Osteoblast (primary cell): ENCODE results near the gene MYRFL. TPM values are rescaled to one million over a fixed set of nuclear protein-coding genes. Genes with fewer than 3 reads are reported as not detected.
"Not testable (repeated sequence)": the region's sequence is repeated elsewhere in the genome, so short reads cannot be mapped to it uniquely, and the experiment has no call there.

Source experiments
- DNase-seq: peaks from one replicate; pipeline ENCODE4 v3.0.0; 2011; ENCODE audit warnings: low spot score, mixed read lengths; ENCODE audit not compliant: insufficient read length; ENCODE audit errors: missing footprints
- H2AFZ ChIP-seq: 2 replicates; pipeline ENCODE4 v1.6.0; 2011; ENCODE audit warnings: mild to moderate bottlenecking, low read length
- H3K27ac ChIP-seq: 2 replicates; pipeline ENCODE4 v1.5.1; 2011; ENCODE audit warnings: mild to moderate bottlenecking, low read depth, low read length, moderate library complexity
- H3K27me3 ChIP-seq: 2 replicates; pipeline ENCODE4 v1.6.0; 2012; ENCODE audit warnings: mild to moderate bottlenecking, control low read depth, inconsistent platforms, low read length, moderate library complexity; ENCODE audit not compliant: insufficient read depth
- H3K36me3 ChIP-seq: 2 replicates; pipeline ENCODE4 v1.5.1; 2011; ENCODE audit warnings: mild to moderate bottlenecking, low read length, control low read depth, moderate library complexity; ENCODE audit not compliant: insufficient read depth
- H3K4me1 ChIP-seq: 2 replicates; pipeline ENCODE4 v1.5.1; 2011; ENCODE audit warnings: mild to moderate bottlenecking, low read length, control low read depth, moderate library complexity; ENCODE audit not compliant: insufficient read depth
- H3K4me2 ChIP-seq: 2 replicates; pipeline ENCODE4 v1.6.0; 2011; ENCODE audit warnings: mild to moderate bottlenecking, low read length; ENCODE audit not compliant: insufficient read depth
- H3K4me3 ChIP-seq: fragments of 200-600 bp; sonication (generic); 3 replicates; pipeline ENCODE4 v1.5.1; 2012; ENCODE audit warnings: mild to moderate bottlenecking, low read length, inconsistent platforms; ENCODE audit not compliant: insufficient read depth
- H3K79me2 ChIP-seq: 2 replicates; pipeline ENCODE4 v1.6.0; 2012; ENCODE audit warnings: mild to moderate bottlenecking, low read length, control low read depth, inconsistent platforms; ENCODE audit not compliant: insufficient read depth
- H3K9me3 ChIP-seq: 2 replicates; pipeline ENCODE4 v1.5.1; 2011; ENCODE audit warnings: low read depth, low read length, control low read depth
- H4K20me1 ChIP-seq: 2 replicates; pipeline ENCODE4 v1.6.0; 2012; ENCODE audit warnings: mild to moderate bottlenecking, low read length, control low read depth; ENCODE audit not compliant: insufficient read depth
- CTCF ChIP-seq: IDR thresholded peaks from 2 replicates; pipeline ENCODE4 v1.5.1; 2011; ENCODE audit warnings: mild to moderate bottlenecking, low read depth, low read length, moderate library complexity; ENCODE audit errors: extremely low read depth
- total RNA-seq: library from RNA; depleted of rRNA; stranded (reverse); fragments of >200 nt; gene quantifications from 2 replicates; pipeline ENCODE4 v1.2.3, GENCODE V29; 2012

Gene MYRFL
- total RNA-seq, 1 donor: not detected

DNA sequence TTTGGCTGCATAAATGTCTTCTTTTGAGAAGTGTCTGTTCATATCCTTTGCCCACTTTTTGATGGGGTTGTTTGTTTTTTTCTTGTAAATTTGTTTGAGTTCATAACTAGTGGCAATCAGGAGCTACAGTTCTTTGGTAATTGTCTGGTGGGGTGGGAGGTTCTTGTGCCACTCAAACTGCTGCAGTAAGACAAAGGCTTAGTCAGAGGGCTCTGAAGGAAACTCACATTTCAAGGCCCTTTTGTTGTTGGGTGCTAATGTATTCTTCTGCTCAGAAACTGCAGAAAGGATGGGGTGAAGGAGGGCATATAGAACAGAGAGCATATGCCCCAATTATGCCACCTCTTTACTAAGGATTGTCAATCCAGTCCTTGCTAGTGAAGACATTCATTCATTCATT, 21.9 kb downstream of the MYRFL start:
- H3K4me1 ChIP-seq: no peaks in the 10 kb centered on the region
- no peaks in the 10 kb centered on the region for H3K36me3 ChIP-seq
- no peak overlapping the region for H2AFZ ChIP-seq
- no peaks in the 10 kb centered on the region for H3K79me2 ChIP-seq
- no peak for DNase-seq
- no peak overlapping the region for H3K27ac ChIP-seq
- H3K4me2 ChIP-seq: no peak overlapping the region
- TF ChIP-seq CTCF: no peak
- H3K4me3 ChIP-seq: no peak overlapping the region
- no peaks in the 10 kb centered on the region for H4K20me1 ChIP-seq
- no peaks in the 10 kb centered on the region for H3K9me3 ChIP-seq
- H3K27me3 ChIP-seq: no peaks in the 10 kb centered on the region

DNA sequence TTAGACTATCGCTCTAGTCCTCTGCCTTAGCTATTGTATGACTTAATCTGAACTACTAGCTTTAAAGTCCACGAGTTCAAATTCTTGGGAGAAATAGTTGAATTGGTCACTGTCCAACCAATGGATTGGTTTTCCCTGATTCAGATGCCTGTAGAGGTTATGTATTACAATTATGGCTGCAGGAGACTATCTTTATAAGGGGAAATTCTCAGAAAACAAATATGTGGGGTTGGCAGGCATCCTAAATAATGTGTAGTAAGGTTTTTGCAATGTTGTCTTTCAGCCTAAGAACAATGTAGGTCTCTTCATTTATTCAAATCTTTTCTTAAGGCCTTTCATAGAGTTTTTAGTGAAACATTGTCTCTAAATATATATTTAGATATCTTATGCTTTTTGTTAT, 26.9 kb downstream of the MYRFL start:
- DNase-seq: peak; percentile 66
- Histone ChIP-seq H3K79me2 (no peaks in the 10 kb centered on the region), H3K4me2 (no peak overlapping the region), H2AFZ (no peak overlapping the region), H3K4me1 (no peaks in the 10 kb centered on the region), H3K27ac (no peak overlapping the region), H4K20me1 (no peaks in the 10 kb centered on the region), H3K9me3 (no peaks in the 10 kb centered on the region), H3K27me3 (no peaks in the 10 kb centered on the region), H3K4me3 (no peak overlapping the region), H3K36me3 (no peaks in the 10 kb centered on the region)
- TF ChIP-seq CTCF: no peak

DNA sequence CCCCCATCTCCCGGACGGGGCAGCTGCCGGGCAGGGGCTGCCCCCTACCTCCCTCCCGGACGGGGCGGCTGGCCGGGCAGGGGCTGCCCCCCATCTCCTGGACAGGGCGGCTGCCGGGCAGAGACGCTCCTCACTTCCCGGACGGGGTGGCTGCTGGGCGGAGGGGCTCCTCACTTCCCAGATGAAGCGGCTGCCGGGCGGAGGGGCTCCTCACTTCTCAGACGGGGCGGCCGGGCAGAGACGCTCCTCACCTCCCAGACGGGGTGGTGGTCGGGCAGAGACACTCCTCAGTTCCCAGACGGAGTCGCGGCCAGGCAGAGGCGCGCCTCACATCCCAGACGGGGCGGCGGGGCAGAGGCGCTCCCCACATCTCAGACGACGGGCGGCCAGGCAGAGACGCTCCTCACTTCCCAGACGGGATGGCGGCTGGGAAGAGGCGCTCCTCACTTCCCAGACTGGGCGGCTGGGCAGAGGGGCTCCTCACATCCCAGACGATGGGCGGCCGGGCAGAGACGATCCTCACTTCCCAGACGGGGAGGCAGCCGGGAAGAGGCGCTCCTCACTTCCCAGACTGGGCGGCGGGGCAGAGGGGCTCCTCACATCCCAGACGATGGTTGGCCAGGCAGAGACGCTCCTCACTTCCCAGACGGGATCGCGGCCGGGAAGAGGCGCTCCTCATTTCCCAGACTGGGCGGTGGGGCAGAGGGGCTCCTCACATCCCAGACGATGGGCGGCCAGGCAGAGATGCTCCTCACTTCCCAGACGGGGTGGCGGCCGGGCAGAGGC, 28.3 kb downstream of the MYRFL start:
- not testable (repeated sequence) for H3K36me3 ChIP-seq, H3K27me3 ChIP-seq, H2AFZ ChIP-seq, DNase-seq, H3K9me3 ChIP-seq, H3K4me3 ChIP-seq, H4K20me1 ChIP-seq, H3K4me2 ChIP-seq, H3K4me1 ChIP-seq, H3K79me2 ChIP-seq, H3K27ac ChIP-seq

GRCh38 chr12:69866698-69867097, 41.7 kb downstream of the MYRFL start:
- H3K36me3 ChIP-seq: no peaks in the 10 kb centered on the region
- no peak overlapping the region for H3K4me3 ChIP-seq
- DNase-seq: no peak
- TF ChIP-seq CTCF: no peak
- peaks cover 4% of the 10 kb centered on the region for H3K27me3 ChIP-seq
- no peak overlapping the region for H3K4me2 ChIP-seq
- no peak overlapping the region for H3K27ac ChIP-seq
- no peaks in the 10 kb centered on the region for H3K4me1 ChIP-seq
- no peak overlapping the region for H2AFZ ChIP-seq
- no peaks in the 10 kb centered on the region for H3K79me2 ChIP-seq
- H3K9me3 ChIP-seq: no peaks in the 10 kb centered on the region
- no peaks in the 10 kb centered on the region for H4K20me1 ChIP-seq
